ENCODE results near the gene NSUN2. TPM values are rescaled to one million over a fixed set of nuclear protein-coding genes. Genes with fewer than 3 reads are reported as not detected.
A peak's percentile ranks its signal among the peaks of the same experiment; 100 is the strongest.

Gene NSUN2
- total RNA-seq, 4 donors from 2014 or later = 27.5 to 134 (median 55.8) TPM

DNA sequence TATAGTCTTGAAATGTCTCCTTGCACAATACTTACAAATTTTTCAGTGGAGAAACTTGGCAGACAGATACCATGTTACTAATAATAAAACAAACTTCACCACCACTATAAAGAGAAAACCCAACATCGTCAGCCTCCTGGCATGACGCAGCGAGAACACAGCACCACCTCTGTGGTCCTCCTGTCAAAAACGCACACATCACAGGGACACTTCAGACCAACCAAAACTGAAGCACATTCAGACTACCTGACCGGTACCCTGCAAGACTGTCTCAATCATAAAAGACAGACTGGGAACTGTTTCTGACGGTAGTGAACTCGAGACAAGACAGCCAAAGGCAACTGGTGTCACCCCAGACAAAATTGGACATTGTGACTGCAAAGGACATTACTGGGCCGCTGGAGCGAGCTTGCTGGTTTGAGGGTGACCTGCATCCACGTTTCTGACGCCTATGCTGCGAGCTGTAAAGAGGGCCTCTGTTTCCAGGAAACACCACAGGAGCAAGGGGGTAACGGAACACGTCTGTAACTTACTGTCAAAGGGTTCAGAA is 34.4 kb downstream of the NSUN2 start:
- no peaks in the 10 kb centered on the region for H3K27me3 ChIP-seq
- no peak for TF ChIP-seq CTCF (IDR thresholded peaks at IDR 0.05)
- TF ChIP-seq POLR2A (IDR thresholded peaks at IDR 0.05) = no peak
- no peaks in the 10 kb centered on the region for H3K9me3 ChIP-seq
- H3K27ac ChIP-seq = no peak overlapping the region
- H3K4me1 ChIP-seq = no peaks in the 10 kb centered on the region
- no peak overlapping the region for H3K4me3 ChIP-seq
- no peak for DNase-seq
- H3K36me3 ChIP-seq = peaks cover 0 to 66% (median 0%) of the 10 kb centered on the region in 3 donors

DNA sequence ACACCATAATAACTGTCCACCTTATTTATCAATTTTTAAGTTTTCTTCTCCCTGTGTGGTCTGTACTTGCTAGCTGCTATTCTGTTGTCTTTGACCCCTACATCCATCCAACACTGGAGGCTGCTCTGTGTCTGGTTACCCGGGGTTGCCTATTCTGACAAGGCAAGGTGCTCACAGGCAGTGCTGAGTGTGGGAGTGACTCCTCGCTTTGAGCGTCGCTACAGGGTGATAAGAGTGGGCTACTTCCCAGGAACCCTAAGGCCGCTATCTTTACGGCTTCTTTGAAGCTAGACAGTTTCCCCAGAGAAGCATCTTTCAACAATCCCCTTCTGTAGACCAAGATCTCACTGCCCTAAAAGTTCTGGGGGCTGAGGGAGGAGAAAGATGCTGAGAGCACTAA is 35.3 kb downstream of the NSUN2 start:
- no peak for DNase-seq
- H3K27me3 ChIP-seq = no peaks in the 10 kb centered on the region
- H3K4me3 ChIP-seq = no peak overlapping the region
- H3K27ac ChIP-seq = peak overlapping the region in 1 of 4 donors; percentile 28
- H3K9me3 ChIP-seq = no peaks in the 10 kb centered on the region
- TF ChIP-seq CTCF (IDR thresholded peaks at IDR 0.05) (no peak), POLR2A (IDR thresholded peaks at IDR 0.05) (no peak)
- peaks cover 0 to 58% (median 0%) of the 10 kb centered on the region in 3 donors for H3K36me3 ChIP-seq
- no peaks in the 10 kb centered on the region for H3K4me1 ChIP-seq

DNA sequence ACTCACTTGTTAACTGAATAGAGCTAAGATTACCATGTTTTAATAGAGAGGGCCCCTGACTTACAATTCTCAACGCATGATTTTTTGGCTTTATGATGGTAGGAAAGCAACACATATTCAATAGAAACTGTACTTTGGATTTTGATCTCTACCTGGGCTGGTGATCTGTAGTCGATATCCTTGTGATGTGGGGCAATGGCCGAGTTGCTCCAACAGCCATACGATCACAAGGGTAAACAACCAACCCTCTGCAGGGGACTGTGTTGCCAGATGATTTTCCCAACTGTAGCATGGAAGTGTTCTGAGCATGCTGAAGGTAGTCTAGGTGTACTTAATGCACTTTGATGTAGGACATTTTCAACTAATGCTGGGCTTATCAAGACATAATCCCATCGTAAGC is 36.5 kb downstream of the NSUN2 start:
- no peak overlapping the region for H3K27ac ChIP-seq
- no peak for DNase-seq
- no peak overlapping the region for H3K4me3 ChIP-seq
- no peaks in the 10 kb centered on the region for H3K27me3 ChIP-seq
- H3K36me3 ChIP-seq = peaks cover 0 to 46% (median 0%) of the 10 kb centered on the region in 3 donors
- no peaks in the 10 kb centered on the region for H3K9me3 ChIP-seq
- TF ChIP-seq POLR2A (IDR thresholded peaks at IDR 0.05) = no peak
- H3K4me1 ChIP-seq = no peaks in the 10 kb centered on the region

DNA sequence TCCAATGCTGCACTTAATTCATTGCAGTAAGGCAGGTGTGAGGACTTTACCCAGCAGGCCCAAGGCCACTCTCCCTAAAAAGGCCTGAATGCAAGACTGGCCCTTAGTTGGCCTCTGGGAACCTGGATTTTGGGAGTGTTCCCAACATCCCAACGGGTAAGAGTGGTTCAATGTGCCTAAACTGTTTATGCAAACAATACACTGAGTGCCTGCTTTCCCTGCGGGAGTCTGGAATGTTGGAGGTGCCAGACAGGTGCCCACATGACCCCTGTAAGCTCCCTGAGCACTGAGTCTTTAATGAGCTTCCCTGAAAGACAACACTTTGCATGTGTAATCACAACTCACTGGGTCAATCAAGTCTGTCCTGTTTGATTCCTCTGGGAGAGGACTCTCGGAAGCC is 37.4 kb downstream of the NSUN2 start:
- Histone ChIP-seq H3K27me3 (no peaks in the 10 kb centered on the region), H3K9me3 (no peaks in the 10 kb centered on the region), H3K36me3 (peaks cover 0 to 36% (median 0%) of the 10 kb centered on the region in 3 donors), H3K4me1 (no peaks in the 10 kb centered on the region), H3K4me3 (no peak overlapping the region), H3K27ac (no peak overlapping the region)
- no peak for DNase-seq
- TF ChIP-seq POLR2A (IDR thresholded peaks at IDR 0.05) = no peak
- TF ChIP-seq CTCF (IDR thresholded peaks at IDR 0.05) = no peak

GRCh38 chr5:6594066-6594465 is 38.8 kb downstream of the NSUN2 start:
- H3K4me1 ChIP-seq = no peaks in the 10 kb centered on the region
- H3K9me3 ChIP-seq = no peaks in the 10 kb centered on the region
- H3K27me3 ChIP-seq = no peaks in the 10 kb centered on the region
- no peak for DNase-seq
- TF ChIP-seq POLR2A (IDR thresholded peaks at IDR 0.05) (no peak), CTCF (IDR thresholded peaks at IDR 0.05) (no peak)
- H3K4me3 ChIP-seq = no peak overlapping the region
- no peak overlapping the region for H3K27ac ChIP-seq
- peaks cover 0 to 25% (median 0%) of the 10 kb centered on the region in 3 donors for H3K36me3 ChIP-seq

DNA sequence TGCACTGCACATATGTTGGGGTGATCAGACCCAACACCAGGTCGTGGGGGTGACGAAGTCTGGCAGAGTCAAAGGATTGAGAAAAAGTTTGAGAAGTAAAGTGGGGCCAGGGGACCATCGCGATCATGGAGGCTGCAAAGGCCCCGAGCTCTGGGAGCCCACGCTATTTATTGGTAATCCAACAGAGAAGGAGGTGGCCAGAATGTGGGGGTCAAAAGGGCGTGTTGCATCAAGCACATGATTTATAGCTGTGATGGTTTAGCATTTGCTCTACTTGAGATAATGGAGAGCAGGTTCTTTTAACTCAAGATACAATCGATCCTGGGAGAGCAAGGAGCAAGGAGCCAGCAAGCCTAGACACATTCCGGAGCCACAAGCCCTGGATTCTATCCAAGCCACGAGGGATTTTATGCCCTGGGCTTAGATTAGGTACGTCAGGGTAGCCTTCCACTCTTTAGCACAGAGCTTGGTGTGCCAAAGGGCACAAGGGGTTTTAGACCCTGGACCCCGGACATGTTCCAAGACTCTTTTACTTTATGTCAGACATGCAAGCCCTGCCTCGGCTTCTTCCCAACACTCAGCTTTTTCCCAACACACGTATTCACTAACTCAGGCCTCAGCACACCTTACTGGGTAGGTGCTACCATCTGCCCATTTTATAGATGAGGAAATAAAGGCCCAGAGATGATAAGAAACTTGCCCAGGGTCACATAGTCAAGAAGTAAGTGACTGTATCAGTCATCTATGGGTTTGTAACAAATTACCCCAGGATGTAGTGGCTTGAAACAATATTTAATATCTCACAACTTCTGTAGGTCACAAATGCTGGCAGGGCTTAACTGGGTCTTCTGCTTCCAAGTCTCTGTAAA is 39.5 kb downstream of the NSUN2 start:
- Histone ChIP-seq H3K4me3 (no peak overlapping the region), H3K9me3 (no peaks in the 10 kb centered on the region), H3K4me1 (no peaks in the 10 kb centered on the region), H3K27me3 (no peaks in the 10 kb centered on the region), H3K27ac (no peak overlapping the region), H3K36me3 (peaks cover 0 to 18% (median 0%) of the 10 kb centered on the region in 3 donors)
- TF ChIP-seq CTCF (IDR thresholded peaks at IDR 0.05) = no peak
- no peak for TF ChIP-seq POLR2A (IDR thresholded peaks at IDR 0.05)
- DNase-seq = no peak
